MM.1S (cell line): ENCODE results near the gene RARRES2.

Source experiments
- DNase-seq: peaks from one replicate; pipeline ENCODE4 v3.0.0-alpha.2; 2015
- H2AFZ ChIP-seq: fragments of 300-600 bp; sonication (generic); 2 replicates; pipeline ENCODE4 v1.6.0; 2016; ENCODE audit warnings: antibody characterized with exemption, low read length
- H3F3A ChIP-seq: fragments of 300-600 bp; sonication (generic); 2 replicates; pipeline ENCODE4 v1.6.1; 2016; ENCODE audit warnings: mild to moderate bottlenecking, antibody characterized with exemption, low read length, moderate library complexity, mixed read lengths; ENCODE audit not compliant: insufficient read depth
- H3K27ac ChIP-seq: fragments of 300-600 bp; sonication (generic); 2 replicates; pipeline ENCODE4 v1.5.1; 2016; ENCODE audit warnings: mild to moderate bottlenecking, low read length
- H3K27me3 ChIP-seq: fragments of 300-600 bp; sonication (generic); replicated peaks from 2 replicates; pipeline ENCODE4 v1.6.0; 2016; ENCODE audit warnings: low read length; ENCODE audit not compliant: insufficient read depth
- H3K36me3 ChIP-seq: fragments of 300-600 bp; sonication (generic); replicated peaks from 2 replicates; pipeline ENCODE4 v1.6.1; 2016; ENCODE audit warnings: mild to moderate bottlenecking, low read length, mixed read lengths; ENCODE audit not compliant: insufficient read depth
- H3K4me1 ChIP-seq: fragments of 300-600 bp; sonication (generic); 2 replicates; pipeline ENCODE4 v1.6.1; 2016; ENCODE audit warnings: low read length, mixed read lengths
- H3K4me2 ChIP-seq: fragments of 300-600 bp; sonication (generic); 2 replicates; pipeline ENCODE4 v1.6.0; 2016; ENCODE audit warnings: low read depth, low read length
- H3K4me3 ChIP-seq: fragments of 300-600 bp; sonication (generic); 2 replicates; pipeline ENCODE4 v1.5.1; 2016; ENCODE audit warnings: low read length, mixed read lengths
- H3K79me2 ChIP-seq: fragments of 300-600 bp; sonication (generic); 2 replicates; pipeline ENCODE4 v1.6.1; 2016; ENCODE audit warnings: mixed run types, low read length, mixed read lengths
- H3K9ac ChIP-seq: fragments of 300-600 bp; sonication (generic); 2 replicates; pipeline ENCODE4 v1.6.1; 2016; ENCODE audit warnings: low read length, mixed read lengths
- H3K9me2 ChIP-seq: fragments of 300-600 bp; sonication (generic); replicated peaks from 2 replicates; pipeline ENCODE4 v1.6.1; 2016; ENCODE audit warnings: mild to moderate bottlenecking, low read length, mixed read lengths; ENCODE audit not compliant: insufficient read depth
- H3K9me3 ChIP-seq: fragments of 300-600 bp; sonication (generic); replicated peaks from 2 replicates; pipeline ENCODE4 v1.6.1; 2016; ENCODE audit warnings: mild to moderate bottlenecking, low read length, mixed read lengths; ENCODE audit not compliant: insufficient read depth
- H4K20me1 ChIP-seq: fragments of 300-600 bp; sonication (generic); 2 replicates; pipeline ENCODE4 v1.6.1; 2016; ENCODE audit warnings: mild to moderate bottlenecking, low read length, moderate library complexity, mixed read lengths; ENCODE audit not compliant: insufficient read depth
- EZH2 ChIP-seq: fragments of 300-600 bp; sonication (generic); optimal IDR thresholded peaks from 2 replicates; pipeline ENCODE3; 2017; ENCODE audit warnings: low read depth, mild to moderate bottlenecking, antibody characterized with exemption, low read length, mixed read lengths
- EZH2phosphoT487 ChIP-seq: fragments of 300-600 bp; sonication (generic); IDR thresholded peaks from 2 replicates; pipeline ENCODE4 v1.6.1; 2018; ENCODE audit warnings: antibody characterized with exemption, low read length
- TF ChIP-seq, protein P1 (sequence below): fragments of 300-600 bp; sonication (generic); IDR thresholded peaks from 2 replicates; pipeline ENCODE4 v1.5.1; 2016; ENCODE audit warnings: antibody characterized with exemption, low read length, mixed read lengths

RARRES2 gene

GRCh38 chr7:150330211-150330885 lies 11.1 kb downstream of the RARRES2 start:
- no peak overlapping the region for H3K4me2 ChIP-seq
- H3K4me3 ChIP-seq, result no peak overlapping the region
- H4K20me1 ChIP-seq, result no peaks in the 10 kb centered on the region
- H3K27ac ChIP-seq, result no peak overlapping the region
- H3K27me3 ChIP-seq, result no peaks in the 10 kb centered on the region
- no peaks in the 10 kb centered on the region for H3K36me3 ChIP-seq
- no peak overlapping the region for H3K9ac ChIP-seq
- no peak overlapping the region for H2AFZ ChIP-seq
- no peaks in the 10 kb centered on the region for H3K9me3 ChIP-seq
- H3F3A ChIP-seq, result no peaks in the 10 kb centered on the region
- H3K79me2 ChIP-seq, result no peaks in the 10 kb centered on the region
- H3K9me2 ChIP-seq, result no peaks in the 10 kb centered on the region
- DNase-seq, result no peak
- H3K4me1 ChIP-seq, result no peaks in the 10 kb centered on the region
- TF ChIP-seq, protein P1, sequence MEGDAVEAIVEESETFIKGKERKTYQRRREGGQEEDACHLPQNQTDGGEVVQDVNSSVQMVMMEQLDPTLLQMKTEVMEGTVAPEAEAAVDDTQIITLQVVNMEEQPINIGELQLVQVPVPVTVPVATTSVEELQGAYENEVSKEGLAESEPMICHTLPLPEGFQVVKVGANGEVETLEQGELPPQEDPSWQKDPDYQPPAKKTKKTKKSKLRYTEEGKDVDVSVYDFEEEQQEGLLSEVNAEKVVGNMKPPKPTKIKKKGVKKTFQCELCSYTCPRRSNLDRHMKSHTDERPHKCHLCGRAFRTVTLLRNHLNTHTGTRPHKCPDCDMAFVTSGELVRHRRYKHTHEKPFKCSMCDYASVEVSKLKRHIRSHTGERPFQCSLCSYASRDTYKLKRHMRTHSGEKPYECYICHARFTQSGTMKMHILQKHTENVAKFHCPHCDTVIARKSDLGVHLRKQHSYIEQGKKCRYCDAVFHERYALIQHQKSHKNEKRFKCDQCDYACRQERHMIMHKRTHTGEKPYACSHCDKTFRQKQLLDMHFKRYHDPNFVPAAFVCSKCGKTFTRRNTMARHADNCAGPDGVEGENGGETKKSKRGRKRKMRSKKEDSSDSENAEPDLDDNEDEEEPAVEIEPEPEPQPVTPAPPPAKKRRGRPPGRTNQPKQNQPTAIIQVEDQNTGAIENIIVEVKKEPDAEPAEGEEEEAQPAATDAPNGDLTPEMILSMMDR, result no peak
- no peak for TF ChIP-seq EZH2phosphoT487
- no peak for TF ChIP-seq EZH2

GRCh38 chr7:150329331-150330120 lies 11.9 kb downstream of the RARRES2 start:
- Histone ChIP-seq H3F3A (no peaks in the 10 kb centered on the region), H3K4me2 (no peak overlapping the region), H3K9ac (no peak overlapping the region), H4K20me1 (no peaks in the 10 kb centered on the region), H3K9me2 (no peaks in the 10 kb centered on the region), H3K36me3 (no peaks in the 10 kb centered on the region), H3K79me2 (peaks cover 4% of the 10 kb centered on the region; the same call in 1 of the 2 replicates), H3K4me1 (no peaks in the 10 kb centered on the region), H3K27me3 (no peaks in the 10 kb centered on the region), H3K4me3 (no peak overlapping the region), H2AFZ (no peak overlapping the region), H3K27ac (no peak overlapping the region), H3K9me3 (no peaks in the 10 kb centered on the region)
- no peak for DNase-seq
- TF ChIP-seq EZH2, result no peak
- TF ChIP-seq, protein P1, result no peak
- TF ChIP-seq EZH2phosphoT487, result no peak

DNA sequence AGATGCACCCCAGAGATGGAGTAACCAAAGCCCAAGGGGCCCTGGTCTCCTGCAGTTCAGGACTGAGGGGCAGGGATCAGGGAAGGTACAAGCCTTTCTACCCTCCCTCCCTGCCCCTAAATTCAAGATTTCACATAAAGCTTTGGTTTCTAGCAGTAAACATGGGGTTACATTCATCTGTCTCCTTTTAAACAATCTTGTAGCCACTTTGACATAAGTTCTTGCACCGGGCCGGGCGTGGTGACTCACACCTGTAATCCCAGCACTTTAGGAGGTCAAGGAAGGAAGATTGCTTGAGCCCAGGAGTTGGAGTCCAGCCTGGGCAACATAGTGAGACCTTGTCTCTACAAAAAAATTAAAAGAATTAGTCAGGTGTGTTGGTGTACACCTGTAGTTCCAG lies 14.1 kb downstream of the RARRES2 start:
- no peaks in the 10 kb centered on the region for H3K36me3 ChIP-seq
- H3K4me2 ChIP-seq, result no peak overlapping the region

More for the DNA sequence above, 14.1 kb downstream of the RARRES2 start:
- DNase-seq, result no peak
- no peaks in the 10 kb centered on the region for H3K9me2 ChIP-seq
- H3K4me1 ChIP-seq, result peaks cover 6% of the 10 kb centered on the region; the same call in 1 of the 2 replicates
- no peak overlapping the region for H3K27ac ChIP-seq
- no peak overlapping the region for H3K4me3 ChIP-seq
- no peaks in the 10 kb centered on the region for H3K9me3 ChIP-seq
- H4K20me1 ChIP-seq, result no peaks in the 10 kb centered on the region
- H3K79me2 ChIP-seq, result peaks cover 24% of the 10 kb centered on the region
- no peaks in the 10 kb centered on the region for H3F3A ChIP-seq
- no peaks in the 10 kb centered on the region for H3K27me3 ChIP-seq
- no peak overlapping the region for H2AFZ ChIP-seq
- TF ChIP-seq, protein P1, result no peak
- no peak for TF ChIP-seq EZH2
- no peak for TF ChIP-seq EZH2phosphoT487
- no peak overlapping the region for H3K9ac ChIP-seq
